K562 (cell line): ENCODE measurements around the gene ACOT9. TPM values are rescaled to one million over a fixed set of nuclear protein-coding genes. Genes with fewer than 3 reads are reported as not detected.
A peak's percentile ranks its signal among the peaks of the same experiment; 100 is the strongest.

ENCODE experiments used
- ATAC-seq: fragments of 200-7000 bp; cut with Tn5 transposase; 3 replicates; pipeline ENCODE4 v1.9.1; 2020; ENCODE audit warnings: moderate library complexity
- BruUV-seq: library from RNA; stranded (reverse); fragments of 400-500 nt; replicated peaks from 2 replicates; lab custom pipeline; 2021; lab: Mats Ljungman, UMichigan
- CTCF ChIA-PET: fragments of 300-600 bp; formaldehyde crosslinking; extraction: SDS; loops from one replicate; lab custom pipeline; 2021; ENCODE audit warnings: low intra/inter-chr PET ratio; lab: Yijun Ruan, JAX
- POLR2A ChIA-PET: fragments of 300-600, 350-650 bp; sonication (Branson Sonifier 250); formaldehyde crosslinking; extraction: SDS; loops from one replicate; lab custom pipeline; 2021; ENCODE audit warnings: antibody characterized with exemption, inconsistent platforms; lab: Yijun Ruan, JAX
- DNase-seq, 4 experiments: peaks; one replicate each; pipeline versions ENCODE4 v3.0.0 to v3.0.0-alpha.2; 2011 to 2018; ENCODE audit warnings: low spot score in 3 of 4, mixed read lengths in 3 of 4; ENCODE audit errors: extremely low read depth in 1 of 4
- FAIRE-seq: peaks from 2 replicates; lab custom pipeline; 2011; peaks lifted over from hg19 to GRCh38; lab: Jason Lieb, UNC
- H2AFZ ChIP-seq: 2 replicates; pipeline ENCODE4 v1.6.0; 2011; ENCODE audit warnings: low read depth, low read length, control low read depth, inconsistent platforms
- H3K27ac ChIP-seq: fragments of 200-600 bp; 3 replicates; pipeline ENCODE4 v1.8.0; 2011; ENCODE audit warnings: low read depth, mild to moderate bottlenecking, control low read depth, inconsistent platforms, low read length, moderate library complexity, mixed read lengths; ENCODE audit errors: extremely low read depth
- H3K27me3 ChIP-seq, 2 experiments: fragments of 300-600 bp in 1 of 2; 2 replicates in 1 of 2; 3 replicates in 1 of 2; pipeline versions ENCODE4 v1.6.0 to v1.8.0; 2011; ENCODE audit warnings: inconsistent platforms in 2 of 2, low read length in 2 of 2, mild to moderate bottlenecking in 1 of 2, mixed read lengths in 1 of 2, moderate library complexity in 1 of 2; ENCODE audit not compliant: control insufficient read depth in 2 of 2, insufficient read depth in 2 of 2
- H3K36me3 ChIP-seq: fragments of 300-600 bp; 3 replicates; pipeline ENCODE4 v1.8.0; 2011; ENCODE audit warnings: mild to moderate bottlenecking, low read length, inconsistent platforms; ENCODE audit not compliant: control insufficient read depth, insufficient read depth
- H3K4me1 ChIP-seq, 2 experiments: fragments of 200-600 bp in 1 of 2; replicated peaks in 1 of 2; 2 replicates in 1 of 2; 3 replicates in 1 of 2; pipeline versions ENCODE4 v1.5.1 to v1.8.0; 2011; ENCODE audit warnings: inconsistent platforms in 2 of 2, low read length in 2 of 2, mild to moderate bottlenecking in 1 of 2, mixed read lengths in 1 of 2, moderate library complexity in 1 of 2; ENCODE audit not compliant: control insufficient read depth in 2 of 2, insufficient read depth in 2 of 2
- H3K4me2 ChIP-seq: 2 replicates; pipeline ENCODE4 v1.6.1; 2011; ENCODE audit warnings: low read length, control low read depth, inconsistent platforms, mixed read lengths; ENCODE audit not compliant: insufficient read depth
- H3K4me3 ChIP-seq: fragments of 200-600 bp; sonication (generic), shearing (Covaris generic); 2 replicates; pipeline ENCODE4 v1.5.1; 2016; ENCODE audit warnings: control low read depth, inconsistent platforms
- H3K79me2 ChIP-seq: fragments of 200-600 bp; 3 replicates; pipeline ENCODE4 v1.8.0; 2011; ENCODE audit warnings: low read length, inconsistent platforms; ENCODE audit not compliant: control insufficient read depth, insufficient read depth
- H3K9ac ChIP-seq, 2 experiments: 2 replicates each; pipeline versions ENCODE4 v1.6.0 to v1.6.1; 2011; ENCODE audit warnings: low read depth in 2 of 2, low read length in 2 of 2, control low read depth in 1 of 2, inconsistent platforms in 1 of 2, mild to moderate bottlenecking in 1 of 2, mixed read lengths in 1 of 2; ENCODE audit not compliant: insufficient read depth in 1 of 2
- H3K9me1 ChIP-seq: one replicate; pipeline ENCODE4 v1.6.0; 2011; ENCODE audit warnings: inconsistent platforms, mild to moderate bottlenecking, low read length, moderate library complexity; ENCODE audit not compliant: control insufficient read depth, insufficient read depth
- H3K9me3 ChIP-seq: replicated peaks from 2 replicates; pipeline ENCODE4 v1.5.1; 2011; ENCODE audit warnings: low read depth, low read length, inconsistent platforms; ENCODE audit not compliant: control insufficient read depth, insufficient read depth
- H4K20me1 ChIP-seq: replicated peaks from 2 replicates; pipeline ENCODE4 v1.6.1; 2011; ENCODE audit warnings: low read length, inconsistent platforms, mixed read lengths; ENCODE audit not compliant: control insufficient read depth, insufficient read depth
- COPS2 ChIP-seq: fragments of 450-650 bp; conservative IDR thresholded peaks from 2 replicates; pipeline ENCODE4 v1.6.1; 2016; ENCODE audit warnings: mild to moderate bottlenecking, moderate library complexity
- KLF13 ChIP-seq: fragments of 450-650 bp; IDR thresholded peaks from 2 replicates; pipeline ENCODE4 v1.6.1; 2016; ENCODE audit warnings: missing genetic modification characterization, low read depth, mild to moderate bottlenecking, missing compliant biosample characterization, moderate library complexity, borderline replicate concordance
- LCOR ChIP-seq: sonication (generic); formaldehyde crosslinking; IDR thresholded peaks from 2 replicates; pipeline ENCODE4 v1.8.0; 2022; ENCODE audit warnings: mild to moderate bottlenecking, missing genetic modification reagents
- MECOM ChIP-seq: fragments of 250-450 bp; sonication (Bioruptor Pico); IDR thresholded peaks from 2 replicates; pipeline ENCODE4 v1.8.0; 2022; ENCODE audit warnings: inconsistent platforms
- POLR3G ChIP-seq: IDR thresholded peaks from 2 replicates; pipeline ENCODE4 v1.6.1; 2011; ENCODE audit not compliant: insufficient read length, insufficient replicate concordance; ENCODE audit errors: extremely low read depth
- RBM22 ChIP-seq: fragments of 200-400 bp; formaldehyde crosslinking; IDR thresholded peaks from 2 replicates; pipeline ENCODE4 v1.6.1; 2018; ENCODE audit warnings: low read length, low read depth; ENCODE audit not compliant: poor library complexity, severe bottlenecking
- SMARCA5 ChIP-seq: fragments of 450-650 bp; IDR thresholded peaks from 2 replicates; pipeline ENCODE4 v1.6.1; 2016
- TRIM28 ChIP-seq: fragments of 450-650 bp; IDR thresholded peaks from 2 replicates; pipeline ENCODE4 v1.6.1; 2017
- ZKSCAN1 ChIP-seq: fragments of 150-350 bp; IDR thresholded peaks from 2 replicates; pipeline ENCODE4 v1.6.1; 2016; ENCODE audit warnings: low read depth, low read length
- WGBS: fragments of 100-300 bp; shearing (Covaris generic); methylation state at CpG from one replicate; pipeline ENCODE4 v1.1.6; 2016; ENCODE audit warnings: low coverage, mixed read lengths; ENCODE audit not compliant: insufficient coverage; ENCODE audit errors: missing lambda C conversion rate; 5-methylcytosine and 5-hydroxymethylcytosine counted together
- in situ Hi-C: fragments of 300-500 bp; cut with MboI; formaldehyde crosslinking; loops from 4 replicates; pipeline ENCODE4 v1.15.0; 2018; ENCODE audit warnings: inconsistent platforms, mixed read lengths
- intact Hi-C: fragments of 100-400 bp; cut with micrococcal nuclease; formaldehyde crosslinking; loops from 2 replicates; pipeline ENCODE4 v1.14.2; 2022
- polyA plus RNA-seq, 8 experiments: library from polyadenylated mRNA; depleted of rRNA in 4 of 8; stranded (reverse) in 5 of 8; unstranded in 3 of 8; fragments of >200 nt; fragmentation: Nextera tagmentation in 2 of 8; fragmentation: Illumina TruSeq in 1 of 8; extraction: Ambion mirVana in 2 of 8; extraction: Trizol in 1 of 8; gene quantifications; 2 replicates each; pipeline versions ENCODE4 v1.2.1 to v1.2.3, GENCODE V29; 2011 to 2014; ENCODE audit warnings: inconsistent platforms in 1 of 8, missing spikeins in 1 of 8
- total RNA-seq, 7 experiments: library from RNA; depleted of rRNA in 6 of 7; stranded (reverse); fragments of >200 nt in 6 of 7; fragmentation: Illumina TruSeq in 2 of 7; extraction: Trizol in 2 of 7; gene quantifications; 2 replicates each; pipeline versions ENCODE4 v1.2.1 to v1.2.3, GENCODE V29; 2011 to 2021; ENCODE audit warnings: low replicate concordance in 1 of 7
- TF ChIP-seq, protein P1 (sequence below): IDR thresholded peaks from 2 replicates; pipeline ENCODE4 v1.6.1; 2016; ENCODE audit warnings: missing genetic modification characterization, missing compliant biosample characterization
- TF ChIP-seq, protein P2 (sequence below): fragments of 250-450 bp; sonication (Bioruptor Pico); IDR thresholded peaks from 2 replicates; pipeline ENCODE4 v1.5.0; 2021
- TF ChIP-seq, protein P3 (sequence below): fragments of 450-650 bp; formaldehyde crosslinking; IDR thresholded peaks from 2 replicates; pipeline ENCODE4 v1.4.0; 2020; ENCODE audit warnings: mild to moderate bottlenecking, mixed read lengths
- TF ChIP-seq, protein P4 (sequence below): sonication (generic); formaldehyde crosslinking; IDR thresholded peaks from 2 replicates; pipeline ENCODE4 v1.8.1; 2023; ENCODE audit warnings: mild to moderate bottlenecking, missing genetic modification reagents

Gene ACOT9
- total and polyA plus RNA-seq, 9 of the 15 experiments (the other 6 are each of a cell fraction or from before 2014, with no cell fraction given), result 31.2 to 80.9 (median 45.3) TPM

DNA sequence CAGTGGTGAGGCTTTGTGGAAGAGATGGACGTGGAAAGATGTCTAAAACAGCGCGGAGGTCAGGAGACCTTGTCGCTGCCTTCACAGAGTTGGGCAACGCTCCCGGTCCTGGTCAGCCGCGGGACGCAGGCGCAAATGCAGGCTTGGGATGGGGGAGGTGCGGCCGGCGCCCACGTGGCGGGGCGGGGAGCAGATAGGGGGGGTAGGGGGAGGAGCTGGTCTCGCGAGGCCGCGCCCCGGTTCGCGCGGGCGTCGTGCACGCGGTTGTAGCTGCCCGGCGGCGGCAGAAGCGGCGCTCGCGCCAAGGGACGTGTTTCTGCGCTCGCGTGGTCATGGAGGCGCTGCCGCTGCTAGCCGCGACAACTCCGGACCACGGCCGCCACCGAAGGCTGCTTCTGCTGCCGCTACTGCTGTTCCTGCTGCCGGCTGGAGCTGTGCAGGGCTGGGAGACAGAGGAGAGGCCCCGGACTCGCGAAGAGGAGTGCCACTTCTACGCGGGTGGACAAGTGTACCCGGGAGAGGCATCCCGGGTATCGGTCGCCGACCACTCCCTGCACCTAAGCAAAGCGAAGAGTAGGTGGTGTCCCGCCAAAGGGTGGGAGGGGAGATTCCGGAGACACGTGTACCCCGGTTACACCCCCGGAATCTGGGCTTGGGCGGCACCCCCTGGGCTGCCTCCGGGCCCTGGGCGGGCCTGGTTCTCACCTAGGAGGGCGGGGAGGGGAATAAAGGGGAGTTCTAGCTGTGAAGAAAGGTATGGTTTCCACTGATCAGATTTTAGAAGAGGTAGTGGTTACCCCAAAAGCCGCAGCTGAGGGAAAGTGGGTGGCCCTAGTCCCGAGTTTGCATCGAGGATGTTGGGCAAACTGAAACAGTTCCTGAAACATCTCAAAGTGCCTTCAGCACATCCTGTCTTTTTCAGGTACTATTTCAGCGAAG lies 75.6 kb downstream of the ACOT9 start, which contains the start of gene PRDX4 (continued):
- no peak for TF ChIP-seq KLF13 (tag)

DNA sequence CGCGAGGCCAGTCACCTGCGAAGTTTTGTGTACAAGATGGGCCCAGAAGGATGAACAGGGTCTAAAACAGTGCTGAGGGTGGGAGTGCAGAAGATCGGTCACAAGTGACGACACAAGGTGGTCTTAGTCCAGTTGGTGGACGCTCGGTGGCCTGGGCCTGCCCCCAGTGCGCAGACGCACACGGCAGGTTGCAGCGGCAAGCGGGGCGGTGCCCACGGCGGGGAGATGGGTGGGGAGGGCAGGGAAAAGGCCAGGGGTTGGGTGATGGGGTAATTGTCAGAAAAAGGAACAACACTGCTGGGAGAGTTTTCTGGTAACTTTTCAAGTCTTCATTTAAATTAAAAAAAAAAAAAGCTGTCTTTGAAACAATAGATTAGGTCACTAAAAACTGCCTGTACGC lies 76.8 kb downstream of the ACOT9 start:
- CTCF ChIA-PET, result no interaction called here
- no peaks in the 10 kb centered on the region for H3K9me3 ChIP-seq
- TF ChIP-seq LCOR (CRISPR knock-in tag) (no peak), SMARCA5 (no peak), RBM22 (no peak), ZKSCAN1 (no peak), COPS2 (no peak), POLR3G (no peak), MECOM (CRISPR knock-in tag) (no peak), TRIM28 (no peak)
- TF ChIP-seq, protein P1, sequence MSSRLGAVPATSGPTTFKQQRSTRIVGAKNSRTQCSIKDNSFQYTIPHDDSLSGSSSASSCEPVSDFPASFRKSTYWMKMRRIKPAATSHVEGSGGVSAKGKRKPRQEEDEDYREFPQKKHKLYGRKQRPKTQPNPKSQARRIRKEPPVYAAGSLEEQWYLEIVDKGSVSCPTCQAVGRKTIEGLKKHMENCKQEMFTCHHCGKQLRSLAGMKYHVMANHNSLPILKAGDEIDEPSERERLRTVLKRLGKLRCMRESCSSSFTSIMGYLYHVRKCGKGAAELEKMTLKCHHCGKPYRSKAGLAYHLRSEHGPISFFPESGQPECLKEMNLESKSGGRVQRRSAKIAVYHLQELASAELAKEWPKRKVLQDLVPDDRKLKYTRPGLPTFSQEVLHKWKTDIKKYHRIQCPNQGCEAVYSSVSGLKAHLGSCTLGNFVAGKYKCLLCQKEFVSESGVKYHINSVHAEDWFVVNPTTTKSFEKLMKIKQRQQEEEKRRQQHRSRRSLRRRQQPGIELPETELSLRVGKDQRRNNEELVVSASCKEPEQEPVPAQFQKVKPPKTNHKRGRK (tag), result no peak
- TF ChIP-seq, protein P2, sequence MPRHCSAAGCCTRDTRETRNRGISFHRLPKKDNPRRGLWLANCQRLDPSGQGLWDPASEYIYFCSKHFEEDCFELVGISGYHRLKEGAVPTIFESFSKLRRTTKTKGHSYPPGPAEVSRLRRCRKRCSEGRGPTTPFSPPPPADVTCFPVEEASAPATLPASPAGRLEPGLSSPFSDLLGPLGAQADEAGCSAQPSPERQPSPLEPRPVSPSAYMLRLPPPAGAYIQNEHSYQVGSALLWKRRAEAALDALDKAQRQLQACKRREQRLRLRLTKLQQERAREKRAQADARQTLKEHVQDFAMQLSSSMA (CRISPR knock-in tag), result no peak
- TF ChIP-seq, protein P3, sequence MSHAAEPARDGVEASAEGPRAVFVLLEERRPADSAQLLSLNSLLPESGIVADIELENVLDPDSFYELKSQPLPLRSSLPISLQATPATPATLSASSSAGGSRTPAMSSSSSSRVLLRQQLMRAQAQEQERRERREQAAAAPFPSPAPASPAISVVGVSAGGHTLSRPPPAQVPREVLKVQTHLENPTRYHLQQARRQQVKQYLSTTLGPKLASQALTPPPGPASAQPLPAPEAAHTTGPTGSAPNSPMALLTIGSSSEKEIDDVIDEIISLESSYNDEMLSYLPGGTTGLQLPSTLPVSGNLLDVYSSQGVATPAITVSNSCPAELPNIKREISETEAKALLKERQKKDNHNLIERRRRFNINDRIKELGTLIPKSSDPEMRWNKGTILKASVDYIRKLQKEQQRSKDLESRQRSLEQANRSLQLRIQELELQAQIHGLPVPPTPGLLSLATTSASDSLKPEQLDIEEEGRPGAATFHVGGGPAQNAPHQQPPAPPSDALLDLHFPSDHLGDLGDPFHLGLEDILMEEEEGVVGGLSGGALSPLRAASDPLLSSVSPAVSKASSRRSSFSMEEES (CRISPR knock-in tag), result no peak
- TF ChIP-seq, protein P4, sequence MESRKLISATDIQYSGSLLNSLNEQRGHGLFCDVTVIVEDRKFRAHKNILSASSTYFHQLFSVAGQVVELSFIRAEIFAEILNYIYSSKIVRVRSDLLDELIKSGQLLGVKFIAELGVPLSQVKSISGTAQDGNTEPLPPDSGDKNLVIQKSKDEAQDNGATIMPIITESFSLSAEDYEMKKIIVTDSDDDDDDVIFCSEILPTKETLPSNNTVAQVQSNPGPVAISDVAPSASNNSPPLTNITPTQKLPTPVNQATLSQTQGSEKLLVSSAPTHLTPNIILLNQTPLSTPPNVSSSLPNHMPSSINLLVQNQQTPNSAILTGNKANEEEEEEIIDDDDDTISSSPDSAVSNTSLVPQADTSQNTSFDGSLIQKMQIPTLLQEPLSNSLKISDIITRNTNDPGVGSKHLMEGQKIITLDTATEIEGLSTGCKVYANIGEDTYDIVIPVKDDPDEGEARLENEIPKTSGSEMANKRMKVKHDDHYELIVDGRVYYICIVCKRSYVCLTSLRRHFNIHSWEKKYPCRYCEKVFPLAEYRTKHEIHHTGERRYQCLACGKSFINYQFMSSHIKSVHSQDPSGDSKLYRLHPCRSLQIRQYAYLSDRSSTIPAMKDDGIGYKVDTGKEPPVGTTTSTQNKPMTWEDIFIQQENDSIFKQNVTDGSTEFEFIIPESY (CRISPR knock-in tag), result no peak

More for the DNA sequence above, 76.8 kb downstream of the ACOT9 start:
- WGBS, result 89% methylated on average over 12 of the region's 16 CpGs
- H3K9ac ChIP-seq, result peak overlapping the region in 1 of 2 experiments; percentile 59; a peak in 1 of 4 replicates
- no peaks in the 10 kb centered on the region for H3K9me1 ChIP-seq
- H3K27me3 ChIP-seq, result no peaks in the 10 kb centered on the region
- peaks cover 6 to 18% of the 10 kb centered on the region in 2 experiments; a peak in 4 of 5 replicates for H3K4me1 ChIP-seq
- in situ Hi-C loops, result no loop called here
- ATAC-seq, result no peak
- H3K4me2 ChIP-seq, result no peak overlapping the region
- no peak overlapping the region for H3K4me3 ChIP-seq
- intact Hi-C loops, result no loop called here
- no peak for DNase-seq
- FAIRE-seq, result no peak
- no peaks in the 10 kb centered on the region for H4K20me1 ChIP-seq
- H3K79me2 ChIP-seq, result peaks cover 37% of the 10 kb centered on the region
- POLR2A ChIA-PET, result no interaction called here
- peaks cover 13% of the 10 kb centered on the region; the same call in 2 of the 3 replicates for H3K36me3 ChIP-seq
- peak overlapping the region; percentile 69 for H3K27ac ChIP-seq
- peak overlapping the region; percentile 97 for H2AFZ ChIP-seq
- BruUV-seq, result no TSS peak
